KMS-11 (cell line): ENCODE measurements around the gene UMODL1.
A peak's percentile ranks its signal among the peaks of the same experiment; 100 is the strongest.

Experiments used
- H2AFZ ChIP-seq: fragments of 200-600 bp; sonication (generic); 2 replicates; pipeline ENCODE4 v1.6.1; 2016; ENCODE audit warnings: antibody characterized with exemption, mixed run types, low read depth
- H3K27ac ChIP-seq: fragments of 200-600 bp; sonication (generic); 2 replicates; pipeline ENCODE4 v1.6.1; 2016; ENCODE audit warnings: mild to moderate bottlenecking, mixed run types
- H3K27me3 ChIP-seq: fragments of 200-600 bp; sonication (generic); 2 replicates; pipeline ENCODE4 v1.6.1; 2017; ENCODE audit warnings: mild to moderate bottlenecking, low read depth, mixed run types, moderate library complexity; ENCODE audit not compliant: insufficient read depth
- H3K36me3 ChIP-seq: fragments of 200-600 bp; sonication (generic); 2 replicates; pipeline ENCODE4 v1.6.1; 2017; ENCODE audit warnings: mild to moderate bottlenecking, mixed run types; ENCODE audit not compliant: insufficient read depth
- H3K4me1 ChIP-seq: fragments of 200-600 bp; sonication (generic); 2 replicates; pipeline ENCODE4 v1.6.1; 2016; ENCODE audit warnings: mild to moderate bottlenecking, low read depth, mixed run types; ENCODE audit not compliant: poor library complexity, severe bottlenecking
- H3K4me2 ChIP-seq: fragments of 200-600 bp; sonication (generic); 2 replicates; pipeline ENCODE4 v1.7.0; 2016; ENCODE audit warnings: mild to moderate bottlenecking, mixed run types
- H3K4me3 ChIP-seq: fragments of 200-600 bp; sonication (generic); IDR thresholded peaks from 2 replicates; pipeline ENCODE4 v1.6.1; 2017; ENCODE audit warnings: low read depth, low read length, mixed read lengths; ENCODE audit not compliant: insufficient read depth
- H3K79me2 ChIP-seq: fragments of 200-600 bp; sonication (generic); 2 replicates; pipeline ENCODE4 v1.6.1; 2016; ENCODE audit warnings: low read depth, mixed run types; ENCODE audit not compliant: insufficient read depth
- H3K9ac ChIP-seq: fragments of 200-600 bp; sonication (generic); 2 replicates; pipeline ENCODE4 v1.6.1; 2016; ENCODE audit warnings: mild to moderate bottlenecking, mixed run types
- H4K20me1 ChIP-seq: fragments of 200-600 bp; sonication (generic); 2 replicates; pipeline ENCODE4 v1.6.1; 2016; ENCODE audit warnings: mild to moderate bottlenecking, mixed run types; ENCODE audit not compliant: insufficient read depth
- TF ChIP-seq, protein P1 (sequence below): fragments of 200-600 bp; sonication (generic); conservative IDR thresholded peaks from 2 replicates; pipeline ENCODE4 v1.6.1; 2017; ENCODE audit warnings: low read depth, mild to moderate bottlenecking, antibody characterized with exemption, low read length, moderate library complexity, mixed read lengths

Gene UMODL1

DNA sequence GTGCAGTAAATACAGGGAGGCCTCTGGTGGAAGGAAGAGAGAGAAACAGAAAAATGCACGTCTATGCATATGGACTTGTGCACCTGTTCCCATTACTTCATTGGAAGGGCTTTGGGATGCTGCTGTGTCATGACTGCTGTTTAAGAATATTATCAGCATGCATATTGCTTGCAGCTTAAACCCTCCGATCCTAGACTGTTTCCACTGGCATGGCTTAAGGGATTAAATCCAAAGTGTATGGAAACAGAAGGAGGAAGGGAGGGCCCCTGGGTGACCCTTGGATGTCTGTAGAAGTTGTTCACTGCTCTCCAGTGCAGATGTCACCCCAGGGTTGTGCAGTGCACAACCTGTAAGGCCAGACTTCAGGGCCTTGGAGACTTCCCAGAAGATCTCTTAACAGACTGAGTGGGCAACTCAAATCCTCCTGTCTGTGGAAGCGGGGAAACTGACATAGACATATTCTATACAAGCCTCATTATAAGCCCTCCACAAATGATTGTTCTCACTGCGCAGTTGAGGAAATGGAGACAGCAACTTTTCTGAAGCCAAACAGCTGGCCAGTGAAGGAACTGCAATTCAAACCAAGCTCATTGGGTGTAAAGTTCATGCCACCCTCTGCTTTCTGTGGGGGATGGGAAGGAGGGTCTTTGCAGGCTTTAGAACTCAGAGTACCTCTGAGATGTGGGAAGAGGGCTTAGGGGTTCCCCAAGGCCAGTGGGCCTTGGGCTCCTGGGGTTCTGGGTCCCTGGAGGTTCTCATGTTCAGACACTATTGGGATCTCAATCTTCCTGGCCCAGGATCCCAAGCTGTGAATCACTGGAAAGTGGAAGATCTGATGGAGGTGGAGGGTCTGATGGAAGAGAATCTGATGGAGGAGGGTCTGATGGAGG is 73.8 kb downstream of the UMODL1 start:
- H3K27ac ChIP-seq: no peak overlapping the region
- H4K20me1 ChIP-seq: no peaks in the 10 kb centered on the region
- H3K79me2 ChIP-seq: no peaks in the 10 kb centered on the region
- TF ChIP-seq, protein P1, sequence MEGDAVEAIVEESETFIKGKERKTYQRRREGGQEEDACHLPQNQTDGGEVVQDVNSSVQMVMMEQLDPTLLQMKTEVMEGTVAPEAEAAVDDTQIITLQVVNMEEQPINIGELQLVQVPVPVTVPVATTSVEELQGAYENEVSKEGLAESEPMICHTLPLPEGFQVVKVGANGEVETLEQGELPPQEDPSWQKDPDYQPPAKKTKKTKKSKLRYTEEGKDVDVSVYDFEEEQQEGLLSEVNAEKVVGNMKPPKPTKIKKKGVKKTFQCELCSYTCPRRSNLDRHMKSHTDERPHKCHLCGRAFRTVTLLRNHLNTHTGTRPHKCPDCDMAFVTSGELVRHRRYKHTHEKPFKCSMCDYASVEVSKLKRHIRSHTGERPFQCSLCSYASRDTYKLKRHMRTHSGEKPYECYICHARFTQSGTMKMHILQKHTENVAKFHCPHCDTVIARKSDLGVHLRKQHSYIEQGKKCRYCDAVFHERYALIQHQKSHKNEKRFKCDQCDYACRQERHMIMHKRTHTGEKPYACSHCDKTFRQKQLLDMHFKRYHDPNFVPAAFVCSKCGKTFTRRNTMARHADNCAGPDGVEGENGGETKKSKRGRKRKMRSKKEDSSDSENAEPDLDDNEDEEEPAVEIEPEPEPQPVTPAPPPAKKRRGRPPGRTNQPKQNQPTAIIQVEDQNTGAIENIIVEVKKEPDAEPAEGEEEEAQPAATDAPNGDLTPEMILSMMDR: no peak
- peaks cover 7% of the 10 kb centered on the region for H3K4me1 ChIP-seq
- peaks cover 3% of the 10 kb centered on the region for H3K27me3 ChIP-seq
- H2AFZ ChIP-seq: peak overlapping the region; percentile 14; the same call in 1 of the 2 replicates
- no peaks in the 10 kb centered on the region for H3K36me3 ChIP-seq
- H3K4me2 ChIP-seq: no peak overlapping the region
- no peak overlapping the region for H3K4me3 ChIP-seq
- H3K9ac ChIP-seq: no peak overlapping the region

DNA sequence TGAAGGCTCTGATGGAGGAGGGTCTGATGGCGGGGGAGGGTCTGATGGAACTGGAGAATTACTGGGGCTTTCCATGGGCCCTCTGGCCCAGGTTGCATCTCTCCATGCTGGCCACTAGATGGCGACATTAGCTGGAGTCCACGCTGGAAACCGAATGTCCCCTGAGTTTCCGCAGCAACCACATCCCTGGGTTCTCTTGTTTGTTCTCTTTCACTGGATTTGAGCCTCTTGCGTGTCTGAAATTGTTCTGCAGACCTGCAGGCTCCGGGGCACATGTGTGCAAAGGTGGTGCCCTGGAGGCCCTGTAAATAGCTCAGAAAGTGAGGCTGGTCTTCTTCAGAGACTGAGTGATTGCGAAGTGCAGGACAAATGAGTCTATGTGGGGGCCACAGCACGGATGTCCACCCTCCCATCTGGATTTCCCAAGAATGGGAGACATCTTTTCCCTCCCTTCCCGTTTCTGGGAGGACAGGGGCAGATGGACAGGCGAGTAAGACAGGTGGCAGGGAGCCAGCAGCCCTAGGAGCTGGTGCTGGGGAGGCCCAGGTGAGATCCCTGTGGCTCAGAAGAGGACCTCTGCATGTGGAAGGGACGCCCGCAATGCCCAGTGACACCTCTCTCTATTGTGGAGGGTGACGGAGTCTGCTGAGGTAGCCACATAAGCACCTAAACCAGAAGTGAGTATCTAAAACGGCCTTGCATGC is 74.6 kb downstream of the UMODL1 start:
- H3K27me3 ChIP-seq: peaks cover 3% of the 10 kb centered on the region
- H3K36me3 ChIP-seq: no peaks in the 10 kb centered on the region
- H3K4me1 ChIP-seq: peaks cover 7% of the 10 kb centered on the region
- H2AFZ ChIP-seq: peak overlapping the region; percentile 14; the same call in 1 of the 2 replicates
- H3K4me3 ChIP-seq: no peak overlapping the region
- no peak overlapping the region for H3K4me2 ChIP-seq
- H3K27ac ChIP-seq: no peak overlapping the region
- H4K20me1 ChIP-seq: no peaks in the 10 kb centered on the region
- H3K9ac ChIP-seq: no peak overlapping the region
- TF ChIP-seq, protein P1: peak; percentile 95
- no peaks in the 10 kb centered on the region for H3K79me2 ChIP-seq

DNA sequence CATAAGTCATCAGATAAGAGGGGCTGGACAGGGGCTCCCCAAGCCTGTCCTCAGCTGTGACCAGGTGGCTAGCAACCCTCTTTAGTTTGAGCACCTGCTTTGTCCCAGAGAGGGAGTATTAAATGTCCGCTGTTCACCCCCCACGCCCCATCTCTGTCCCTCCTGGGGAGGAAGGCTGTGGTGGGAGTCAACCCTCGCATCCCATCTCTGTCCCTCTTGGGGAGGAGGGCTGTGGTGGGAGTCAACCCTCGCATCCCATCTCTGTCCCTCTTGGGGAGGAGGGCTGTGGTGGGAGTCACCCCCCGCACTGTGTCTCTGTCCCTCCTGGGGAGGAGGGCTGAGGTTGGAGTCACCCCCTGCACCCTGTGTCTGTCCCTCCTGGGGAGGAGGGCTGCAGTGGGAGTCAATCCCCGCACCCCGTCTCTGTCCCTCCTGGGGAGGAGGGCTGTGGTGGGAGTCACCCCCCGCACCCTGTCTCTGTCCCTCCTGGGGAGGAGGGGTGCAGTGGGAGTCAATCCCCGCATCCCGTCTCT is 75.2 kb downstream of the UMODL1 start:
- TF ChIP-seq, protein P1: no peak
- Histone ChIP-seq H3K4me3 (no peak overlapping the region), H3K27me3 (peaks cover 3% of the 10 kb centered on the region), H3K9ac (no peak overlapping the region), H3K27ac (no peak overlapping the region), H3K4me2 (no peak overlapping the region), H3K4me1 (peaks cover 7% of the 10 kb centered on the region), H4K20me1 (no peaks in the 10 kb centered on the region), H2AFZ (no peak overlapping the region), H3K36me3 (no peaks in the 10 kb centered on the region), H3K79me2 (no peaks in the 10 kb centered on the region)

DNA sequence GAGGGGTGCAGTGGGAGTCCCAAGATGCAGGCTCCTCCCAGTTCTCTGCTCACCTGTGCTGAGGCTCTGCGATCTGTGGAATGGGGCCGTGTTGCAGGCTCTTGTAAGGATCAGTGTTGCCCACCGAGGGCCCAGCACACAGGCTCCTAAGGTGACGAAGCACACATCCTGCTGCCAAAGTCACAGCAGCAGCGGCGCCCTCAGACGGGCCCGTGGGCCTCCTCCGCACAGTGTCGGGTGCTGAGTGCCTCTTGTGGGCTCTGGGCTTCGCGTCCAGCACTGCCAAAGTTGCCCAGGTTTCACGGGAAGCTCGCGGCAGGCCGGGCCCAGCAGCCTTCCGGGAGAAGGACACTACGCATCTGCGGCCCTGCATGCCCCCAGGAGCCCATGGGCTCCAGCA is 75.7 kb downstream of the UMODL1 start:
- Histone ChIP-seq H2AFZ (no peak overlapping the region), H4K20me1 (no peaks in the 10 kb centered on the region), H3K36me3 (no peaks in the 10 kb centered on the region), H3K27me3 (peaks cover 3% of the 10 kb centered on the region), H3K4me2 (no peak overlapping the region), H3K27ac (no peak overlapping the region), H3K79me2 (no peaks in the 10 kb centered on the region), H3K9ac (no peak overlapping the region), H3K4me1 (peaks cover 7% of the 10 kb centered on the region), H3K4me3 (no peak overlapping the region)
- TF ChIP-seq, protein P1: no peak
